Subcutaneous adipose tissue (tissue), 4 donors: ENCODE data around the gene EPB41L2. TPM values are rescaled to one million over a fixed set of nuclear protein-coding genes. Genes with fewer than 3 reads are reported as not detected.

Experiments used
- CTCF ChIP-seq: fragments of 450-650 bp; IDR thresholded peaks from one replicate; pipeline ENCODE4 v1.5.1; 2016; ENCODE audit warnings: low read depth, mild to moderate bottlenecking, control low read depth, antibody characterized with exemption, moderate library complexity
- total RNA-seq, 4 donors: library from RNA; depleted of rRNA; stranded (reverse); fragments of >200 nt; gene quantifications; one replicate each; pipeline ENCODE4 v1.1.0, GENCODE V29; 2016

EPB41L2 gene
- total RNA-seq, 4 donors from 2014 or later: 124 to 189 (median 160) TPM

- TF ChIP-seq CTCF: no peak
These were observed 231.4 kb downstream of the EPB41L2 start for GRCh38 chr6:130831607-130832006.

DNA sequence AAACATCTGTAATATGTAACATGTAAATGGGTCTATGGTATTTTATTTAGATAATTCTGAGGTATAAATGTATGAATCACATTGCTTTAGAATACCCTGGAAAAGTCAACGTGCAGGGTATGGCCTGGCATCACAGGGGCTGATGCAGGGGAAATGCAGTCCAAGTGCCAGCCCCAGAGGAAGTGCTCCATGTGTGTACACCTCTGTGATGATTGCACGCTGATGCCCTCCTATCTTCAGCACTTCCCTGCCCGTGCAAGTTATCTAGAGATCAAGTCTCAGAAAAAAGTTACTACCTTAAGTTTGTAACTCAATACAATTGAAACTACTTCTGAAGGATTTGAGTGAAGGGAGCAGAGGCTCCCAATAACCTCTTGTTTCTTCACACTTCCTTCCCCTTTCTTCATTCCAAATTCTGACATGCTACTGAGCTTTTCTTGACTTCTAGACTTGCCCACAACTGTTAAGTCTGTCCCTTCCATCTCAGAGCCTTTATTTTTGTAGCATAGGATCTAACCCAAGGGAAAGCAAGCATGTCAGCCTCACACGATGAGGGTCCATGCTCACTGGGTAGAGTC lies 233.6 kb downstream of the EPB41L2 start:
- TF ChIP-seq CTCF: no peak

GRCh38 chr6:130827247-130828149 lies 235.5 kb downstream of the EPB41L2 start, which contains the start of gene SMLR1:
SMLR1 (plus strand) TSS chr6:130827406; CDS start chr6:130827414, 8 bp downstream.
- no peak for TF ChIP-seq CTCF

- no peak for TF ChIP-seq CTCF
These were observed 236.4 kb downstream of the EPB41L2 start for GRCh38 chr6:130826442-130827246.

- no peak for TF ChIP-seq CTCF
These were observed 237.1 kb downstream of the EPB41L2 start for GRCh38 chr6:130825772-130826441.

GRCh38 chr6:130824978-130825694 lies 237.9 kb downstream of the EPB41L2 start:
- no peak for TF ChIP-seq CTCF
